PC-3 (cell line): ENCODE data around the gene TAF11L8.
"Not testable (repeated sequence)": the region's sequence is repeated elsewhere in the genome, so short reads cannot be mapped to it uniquely, and the experiment has no call there.

ENCODE experiments used
- CTCF ChIP-seq: fragments of 300-600 bp; sonication (generic); conservative IDR thresholded peaks from 2 replicates; pipeline ENCODE4 v1.5.1; 2017; ENCODE audit warnings: antibody characterized with exemption, low read depth, mild to moderate bottlenecking, low read length
- EZH2 ChIP-seq: fragments of 300-600 bp; sonication (generic); IDR thresholded peaks from one replicate; pipeline ENCODE4 v1.6.1; 2017; ENCODE audit warnings: antibody characterized with exemption, mild to moderate bottlenecking, low read length; ENCODE audit not compliant: unreplicated experiment
- EZH2phosphoT487 ChIP-seq: fragments of 300-600 bp; sonication (generic); IDR thresholded peaks from 2 replicates; pipeline ENCODE4 v1.6.1; 2018; ENCODE audit warnings: mild to moderate bottlenecking, antibody characterized with exemption, low read length, borderline replicate concordance

- not testable (repeated sequence) for TF ChIP-seq CTCF, EZH2, EZH2phosphoT487
Observed at GRCh38 chr5:17603880-17604279, 13.1 kb upstream of the TAF11L8 start, which contains the start of gene TAF11L11.
